GM19193 (cell line): ENCODE results near the gene NGEF.

ENCODE experiments used
- POLR2A ChIP-seq: IDR thresholded peaks from 4 replicates; pipeline ENCODE4 v1.6.1; 2011; ENCODE audit not compliant: insufficient read depth, insufficient read length; ENCODE audit errors: extremely low read depth

NGEF gene

DNA sequence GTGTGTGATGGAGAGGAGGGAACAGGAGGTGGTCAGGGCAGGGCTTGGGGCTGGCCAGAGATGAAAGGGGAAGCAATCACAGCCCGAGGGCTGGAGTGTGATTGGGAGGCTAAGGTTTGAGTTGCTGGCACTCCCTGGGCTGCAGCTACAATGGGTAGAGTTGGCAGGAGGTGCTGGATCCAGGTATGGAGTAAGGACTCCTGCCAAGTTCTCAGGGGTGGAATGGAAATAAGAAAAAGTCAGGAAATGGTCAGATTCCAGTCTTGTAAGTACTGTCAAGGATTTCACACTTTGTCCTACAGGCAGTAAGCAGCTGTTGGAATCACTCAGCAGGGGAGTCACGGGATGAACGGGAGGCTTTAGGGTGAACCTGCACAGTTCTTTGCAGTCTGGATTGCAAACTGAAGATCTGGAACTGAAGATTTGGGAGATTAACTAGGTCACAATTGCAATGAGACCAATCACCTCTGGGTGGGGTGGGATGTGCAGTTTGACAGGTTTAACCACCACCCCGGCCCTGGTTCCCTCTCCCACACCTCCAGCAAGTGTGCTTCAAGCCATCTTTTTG, 36.2 kb upstream of the NGEF start:
- TF ChIP-seq POLR2A, result no peak

- TF ChIP-seq POLR2A, result no peak
Observed at GRCh38 chr2:233048569-233049193, 35.6 kb upstream of the NGEF start.

- TF ChIP-seq POLR2A, result no peak
Observed at GRCh38 chr2:233047667-233048066, 34.6 kb upstream of the NGEF start.

DNA sequence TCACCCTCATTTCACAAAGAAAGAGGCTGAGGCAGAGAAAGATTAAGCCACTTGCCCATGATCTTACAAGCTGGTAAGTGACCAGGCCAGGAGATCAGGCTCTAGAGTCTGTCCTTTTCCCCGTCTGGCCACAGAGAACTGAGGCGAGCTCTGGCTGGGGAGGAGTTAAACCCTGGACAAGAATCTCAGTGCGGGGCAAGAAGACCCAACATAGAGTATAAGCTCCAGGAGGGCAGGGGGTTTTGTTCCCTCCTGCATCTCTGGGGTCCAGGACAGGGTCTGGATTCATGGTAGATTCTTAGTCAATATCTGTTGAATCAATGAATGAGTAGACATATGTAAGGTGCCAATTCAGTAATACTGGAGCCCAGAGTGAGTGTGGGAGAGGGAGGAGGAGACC, 34.1 kb upstream of the NGEF start:
- no peak for TF ChIP-seq POLR2A

DNA sequence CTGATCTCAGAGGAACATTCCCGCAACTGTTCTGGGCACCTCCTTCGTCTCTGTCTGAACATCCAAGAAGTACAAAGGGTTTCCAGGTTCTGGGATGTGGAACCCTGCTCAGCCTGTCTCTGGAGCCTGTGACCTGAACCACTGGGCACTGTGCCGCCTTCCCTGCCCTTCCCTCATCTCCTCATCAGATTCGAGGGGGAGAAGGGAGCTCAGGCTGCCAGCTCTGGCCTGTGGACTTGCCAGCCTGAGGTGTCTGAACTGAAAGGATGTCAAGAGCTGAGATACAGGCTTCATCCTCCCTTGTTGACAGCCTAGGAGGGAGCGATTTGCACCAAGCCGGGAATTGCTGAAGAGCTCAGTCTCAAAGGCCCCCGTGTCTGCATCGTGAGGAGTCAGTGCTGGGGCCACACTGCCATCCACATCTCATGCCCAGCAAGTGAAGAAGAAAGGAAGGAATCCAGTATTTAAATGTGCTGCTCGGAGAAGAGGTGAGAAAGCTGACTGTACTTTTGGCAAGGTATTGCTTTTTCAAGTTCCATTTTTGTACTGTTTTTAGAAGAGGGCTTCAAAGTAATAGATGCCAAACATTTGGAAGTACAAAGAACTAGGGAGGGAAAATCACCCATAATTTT, 32.0 kb upstream of the NGEF start:
- TF ChIP-seq POLR2A, result no peak

DNA sequence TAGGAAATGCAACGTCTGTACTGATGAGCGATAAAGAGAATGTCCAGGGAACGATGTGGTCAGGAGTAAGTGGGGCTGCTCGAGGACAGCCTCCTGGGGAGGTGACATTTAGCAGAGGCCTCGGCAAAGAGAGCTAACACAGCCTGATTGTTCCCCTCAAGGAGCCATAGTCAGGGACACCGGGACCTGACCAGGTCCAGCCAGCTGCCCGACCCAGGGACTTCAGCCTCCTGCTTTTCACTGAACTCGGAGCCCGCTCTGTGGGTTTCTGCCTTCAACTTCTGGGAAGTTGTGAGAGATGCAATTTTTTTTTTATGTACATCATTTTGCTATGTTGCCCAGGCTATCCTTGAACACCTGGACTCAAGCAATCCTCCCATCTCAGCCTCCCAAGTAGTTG, 29.5 kb upstream of the NGEF start:
- no peak for TF ChIP-seq POLR2A

- no peak for TF ChIP-seq POLR2A
Observed at GRCh38 chr2:233041722-233042323, 28.8 kb upstream of the NGEF start.

DNA sequence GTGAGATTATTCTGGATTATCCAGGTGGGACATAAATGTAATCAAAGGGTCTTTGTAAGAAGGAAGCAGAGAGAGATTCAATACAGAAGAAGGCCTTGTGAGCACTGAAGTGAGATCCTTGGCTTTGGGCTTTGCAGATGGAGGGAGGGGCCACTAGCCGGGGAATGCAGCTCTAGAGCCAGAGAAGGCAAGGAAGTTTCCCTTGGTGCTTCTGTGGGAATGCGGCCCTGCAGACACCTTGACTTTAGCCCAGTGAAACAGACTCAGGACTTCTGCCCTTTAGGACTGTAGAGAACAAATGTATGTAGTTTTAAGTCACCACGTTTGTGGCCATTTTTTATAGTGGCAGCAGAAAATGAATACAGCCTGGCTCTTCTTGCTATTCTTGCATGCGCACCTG, 27.5 kb upstream of the NGEF start:
- no peak for TF ChIP-seq POLR2A

DNA sequence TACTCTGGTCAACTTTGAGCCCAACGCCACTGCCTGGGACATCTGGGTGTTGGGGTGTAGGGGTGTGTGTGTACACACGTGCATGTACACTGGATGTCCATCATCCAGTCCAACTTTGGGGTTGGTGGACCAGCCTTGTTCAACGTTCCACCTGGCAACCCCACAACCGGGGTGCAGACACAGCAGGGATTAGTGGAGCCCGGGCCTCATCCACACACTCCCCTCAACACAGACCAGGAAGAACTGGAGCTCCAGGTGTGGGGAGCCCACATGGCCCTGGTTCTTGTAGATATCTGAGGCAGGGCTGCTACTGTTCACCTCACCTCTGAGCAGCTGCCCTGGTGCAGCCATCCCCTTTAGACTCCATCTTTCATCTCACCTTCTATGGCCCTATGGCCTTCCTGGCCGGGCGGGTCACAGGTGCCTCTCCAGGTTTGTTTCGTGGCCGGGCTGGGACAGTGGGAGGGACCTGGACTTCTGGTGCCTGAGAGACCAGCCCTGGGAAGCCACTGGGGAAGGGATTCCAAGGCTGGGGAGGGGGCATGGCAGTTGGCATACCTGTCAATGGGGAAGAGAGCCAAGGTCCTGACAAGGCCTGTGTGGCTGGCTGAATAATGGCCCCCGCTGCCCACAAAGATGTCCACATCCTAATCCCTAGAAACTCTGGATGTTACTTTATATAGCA, 26.9 kb upstream of the NGEF start:
- no peak for TF ChIP-seq POLR2A

DNA sequence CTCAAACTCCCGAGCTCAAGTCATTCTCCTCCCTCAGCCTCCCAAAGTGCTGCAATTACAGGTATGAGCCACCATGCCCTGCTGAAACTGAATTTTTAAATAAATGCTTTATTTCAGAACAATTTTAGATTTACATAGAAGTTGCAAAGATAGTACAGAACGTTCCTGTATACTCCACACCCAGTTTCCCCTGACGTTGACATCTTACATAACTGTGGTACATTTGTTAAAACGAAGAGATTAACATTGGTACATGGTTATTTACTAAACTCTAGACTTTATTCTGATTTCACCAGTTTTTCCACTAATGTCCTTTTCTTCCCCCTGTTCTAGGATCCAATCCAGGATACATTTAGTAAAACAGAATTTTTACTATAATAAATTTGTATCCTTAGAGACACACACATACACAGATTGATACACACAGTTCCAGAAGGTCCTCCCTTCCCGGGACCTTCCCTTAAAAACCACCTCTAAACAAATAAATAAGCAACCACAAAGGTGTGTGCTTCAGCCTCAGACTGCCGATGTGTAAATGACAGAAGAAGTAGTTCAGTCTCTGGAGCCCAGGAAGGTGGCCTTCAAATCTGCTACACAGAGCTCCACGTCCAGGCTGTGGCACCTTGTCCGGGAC, 26.3 kb upstream of the NGEF start:
- TF ChIP-seq POLR2A, result no peak

GRCh38 chr2:233037078-233037477, 24.0 kb upstream of the NGEF start:
- no peak for TF ChIP-seq POLR2A

DNA sequence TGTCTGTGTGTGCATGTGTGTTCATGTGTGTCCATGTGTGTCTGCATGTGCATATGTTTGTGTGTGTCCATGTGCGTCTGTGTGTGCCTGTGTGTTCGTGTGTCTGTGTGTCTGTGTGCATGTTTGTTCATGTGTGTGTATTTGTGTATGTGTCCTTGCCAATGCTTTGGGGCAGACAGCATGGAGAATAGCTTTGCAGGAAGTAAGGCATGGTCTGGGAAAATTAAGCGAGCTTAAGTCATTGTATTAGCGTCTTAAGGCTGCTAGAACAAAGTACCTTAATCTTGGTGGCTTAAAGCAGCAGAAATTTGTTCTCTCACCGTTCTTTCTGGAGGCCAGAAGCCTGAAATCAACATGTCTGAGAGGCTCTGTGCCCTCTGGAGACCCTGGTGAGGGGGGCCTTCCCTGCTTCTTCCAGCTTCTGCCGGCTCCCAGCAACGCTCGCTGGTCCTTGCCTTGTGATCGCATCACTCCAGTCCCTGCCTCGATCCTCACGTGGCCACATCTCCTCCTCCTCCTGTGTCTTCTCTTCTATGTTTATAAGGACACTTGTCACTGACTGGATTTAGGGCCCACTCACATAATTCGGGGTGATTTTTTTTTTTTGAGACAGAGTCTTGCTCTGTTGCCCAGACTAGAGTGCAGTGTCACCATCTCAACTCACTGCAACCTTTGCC, 23.2 kb upstream of the NGEF start:
- TF ChIP-seq POLR2A, result no peak

DNA sequence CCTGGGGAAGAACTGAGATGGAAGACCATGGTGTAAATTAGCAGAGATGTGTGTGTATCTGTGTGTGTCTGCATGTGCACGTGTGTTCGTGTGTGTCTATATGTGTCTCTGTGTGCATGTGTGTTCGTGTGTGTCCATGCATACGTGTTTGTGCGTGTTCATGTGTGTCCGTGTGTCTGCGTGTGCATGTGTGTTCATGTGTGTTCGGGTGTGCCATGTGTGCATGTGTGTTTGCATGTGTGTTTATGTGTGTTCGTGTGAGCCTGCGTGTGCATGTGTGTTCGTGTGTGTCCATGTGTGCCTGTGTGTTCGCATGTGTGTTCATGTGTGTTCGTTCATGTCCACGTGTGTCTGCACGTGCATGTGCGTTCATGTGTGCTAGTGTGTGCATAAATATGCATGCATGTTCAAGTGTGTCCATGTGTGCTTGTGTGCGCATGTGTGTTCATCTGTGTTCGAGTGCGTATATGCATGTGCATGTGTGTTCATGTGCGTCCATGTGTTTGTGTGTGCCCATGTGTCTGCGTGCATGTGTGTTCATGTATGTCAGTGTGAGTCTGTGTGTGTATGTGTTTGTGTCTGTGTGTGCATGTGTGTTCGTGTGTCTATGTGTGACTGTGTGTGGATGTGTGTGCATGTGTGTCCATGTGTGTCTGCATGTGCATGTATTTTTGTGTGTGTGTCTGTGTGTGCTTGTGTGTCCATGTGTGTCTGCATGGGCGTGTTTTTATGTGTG, 22.5 kb upstream of the NGEF start:
- no peak for TF ChIP-seq POLR2A
